PC-9 (cell line): ENCODE data around the gene SLC66A1. TPM values are rescaled to one million over a fixed set of nuclear protein-coding genes. Genes with fewer than 3 reads are reported as not detected.

ENCODE experiments used
- BruUV-seq: library from RNA; stranded (reverse); fragments of 400-500 nt; replicated peaks from 2 replicates; lab custom pipeline; 2021; lab: Mats Ljungman, UMichigan
- CTCF ChIA-PET: fragments of 300-600 bp; sonication (Branson Sonifier 250); formaldehyde crosslinking; loops from one replicate; lab custom pipeline; 2022; ENCODE audit warnings: antibody characterized with exemption; lab: Charles Lee
- POLR2A ChIA-PET: fragments of 300-600 bp; sonication (Branson Sonifier 250); formaldehyde crosslinking; loops from one replicate; lab custom pipeline; 2022; ENCODE audit warnings: antibody characterized with exemption; ENCODE audit not compliant: unreplicated experiment; lab: Charles Lee
- DNase-seq, 2 experiments: peaks; one replicate each; pipeline versions ENCODE4 v3.0.0 to v3.0.0-alpha.2; 2015 to 2022; ENCODE audit warnings: mixed read lengths in 1 of 2
- H2AFZ ChIP-seq: fragments of 200-600 bp; sonication (generic); 2 replicates; pipeline ENCODE4 v1.8.1; 2017; ENCODE audit warnings: antibody characterized with exemption
- H3F3A ChIP-seq: fragments of 200-600 bp; sonication (generic); 2 replicates; pipeline ENCODE4 v1.8.1; 2017; ENCODE audit warnings: antibody characterized with exemption, mild to moderate bottlenecking, low read depth; ENCODE audit not compliant: insufficient read depth
- H3K27ac ChIP-seq: fragments of 200-600 bp; sonication (generic); 2 replicates; pipeline ENCODE4 v1.6.1; 2016; ENCODE audit warnings: mixed run types
- H3K27me3 ChIP-seq: fragments of 200-600 bp; sonication (generic); 2 replicates; pipeline ENCODE4 v1.6.1; 2016; ENCODE audit warnings: low read depth, mixed run types; ENCODE audit not compliant: insufficient read depth
- H3K36me3 ChIP-seq: fragments of 200-600 bp; sonication (generic); 2 replicates; pipeline ENCODE4 v1.6.1; 2016; ENCODE audit warnings: low read depth, mixed run types
- H3K4me1 ChIP-seq: fragments of 200-600 bp; sonication (generic); replicated peaks from 2 replicates; pipeline ENCODE4 v1.6.1; 2016; ENCODE audit warnings: mixed run types; ENCODE audit not compliant: insufficient read depth
- H3K4me2 ChIP-seq: fragments of 200-600 bp; sonication (generic); 2 replicates; pipeline ENCODE4 v1.6.1; 2017; ENCODE audit warnings: mixed run types
- H3K4me3 ChIP-seq: fragments of 200-600 bp; sonication (generic); 2 replicates; pipeline ENCODE4 v1.6.1; 2016; ENCODE audit warnings: mixed run types
- H3K79me2 ChIP-seq: fragments of 200-600 bp; sonication (generic); 2 replicates; pipeline ENCODE4 v1.6.1; 2017; ENCODE audit warnings: low read depth, mixed run types
- H3K9me2 ChIP-seq: fragments of 200-600 bp; sonication (generic); 2 replicates; pipeline ENCODE4 v1.8.1; 2017; ENCODE audit warnings: mild to moderate bottlenecking; ENCODE audit not compliant: insufficient read depth
- H3K9me3 ChIP-seq: fragments of 200-600 bp; sonication (generic); 2 replicates; pipeline ENCODE4 v1.8.1; 2016; ENCODE audit warnings: low read depth; ENCODE audit not compliant: insufficient read depth
- H4K20me1 ChIP-seq: fragments of 200-600 bp; sonication (generic); 2 replicates; pipeline ENCODE4 v1.8.1; 2017; ENCODE audit not compliant: insufficient read depth
- CTCF ChIP-seq: fragments of 200-600 bp; sonication (generic); conservative IDR thresholded peaks from 2 replicates; pipeline ENCODE4 v1.6.1; 2017; ENCODE audit warnings: mixed run types, antibody characterized with exemption, mild to moderate bottlenecking, moderate library complexity
- EZH2 ChIP-seq: fragments of 200-600 bp; sonication (generic); IDR thresholded peaks from 2 replicates; pipeline ENCODE4 v1.8.0; 2017; ENCODE audit warnings: antibody characterized with exemption, low read depth
- intact Hi-C: fragments of 100-400 bp; cut with micrococcal nuclease; formaldehyde crosslinking; loops from one replicate; pipeline ENCODE4 v1.10.0; 2022; ENCODE audit not compliant: unreplicated experiment
- total RNA-seq: library from RNA; stranded (reverse); gene quantifications from 2 replicates; pipeline ENCODE4 v1.2.3, GENCODE V29; 2021

The SLC66A1 gene
- total RNA-seq, 1 experiment from 2014 or later = 13.8 TPM

- Histone ChIP-seq H3K9me3 (no peaks in the 10 kb centered on the region), H4K20me1 (no peaks in the 10 kb centered on the region), H3F3A (peaks cover 7% of the 10 kb centered on the region; the same call in 1 of the 2 replicates), H2AFZ (no peak overlapping the region), H3K27ac (no peak overlapping the region), H3K27me3 (no peaks in the 10 kb centered on the region), H3K4me3 (no peak overlapping the region), H3K4me2 (no peak overlapping the region), H3K36me3 (no peaks in the 10 kb centered on the region), H3K79me2 (no peaks in the 10 kb centered on the region), H3K4me1 (peaks cover 9% of the 10 kb centered on the region), H3K9me2 (no peaks in the 10 kb centered on the region)
- DNase-seq = no peak
- intact Hi-C loops = no loop called here
- no TSS peak for BruUV-seq
- CTCF ChIA-PET = interaction anchor here (0.6 kb wide), 1 partner anchor 330 kb away, joined by 3 read pairs; no protein-coding TSS in a partner anchor
- POLR2A ChIA-PET = no interaction called here
- TF ChIP-seq EZH2 = no peak
- no peak for TF ChIP-seq CTCF
Observed at GRCh38 chr1:19332832-19333231, 20.7 kb downstream of the SLC66A1 start.

- intact Hi-C loops = no loop called here
- Histone ChIP-seq H4K20me1 (no peaks in the 10 kb centered on the region), H3K4me1 (peaks cover 9% of the 10 kb centered on the region), H3K79me2 (no peaks in the 10 kb centered on the region), H3F3A (peaks cover 10% of the 10 kb centered on the region; the same call in 1 of the 2 replicates), H3K4me2 (no peak overlapping the region), H3K36me3 (no peaks in the 10 kb centered on the region), H2AFZ (no peak overlapping the region), H3K9me3 (no peaks in the 10 kb centered on the region), H3K9me2 (no peaks in the 10 kb centered on the region), H3K27ac (no peak overlapping the region), H3K4me3 (no peak overlapping the region), H3K27me3 (no peaks in the 10 kb centered on the region)
- CTCF ChIA-PET = interaction anchor here (0.6 kb wide), 1 partner anchor 329 kb away, joined by 3 read pairs; no protein-coding TSS in a partner anchor
- DNase-seq = no peak
- POLR2A ChIA-PET = no interaction called here
- no TSS peak for BruUV-seq
- TF ChIP-seq EZH2 (no peak), CTCF (no peak)
Observed at GRCh38 chr1:19333587-19334354, 21.6 kb downstream of the SLC66A1 start.

GRCh38 chr1:19336543-19336942 is 24.4 kb downstream of the SLC66A1 start:
- Histone ChIP-seq H3K4me2 (peak overlapping the region; percentile 56), H3K4me3 (no peak overlapping the region), H3K27me3 (no peaks in the 10 kb centered on the region), H4K20me1 (no peaks in the 10 kb centered on the region; the same call in 1 of the 2 replicates), H3K4me1 (peaks cover 9% of the 10 kb centered on the region), H3K9me3 (no peaks in the 10 kb centered on the region), H3K36me3 (no peaks in the 10 kb centered on the region), H2AFZ (no peak overlapping the region), H3K79me2 (no peaks in the 10 kb centered on the region), H3K9me2 (no peaks in the 10 kb centered on the region), H3F3A (peaks cover 12% of the 10 kb centered on the region; the same call in 1 of the 2 replicates), H3K27ac (peak overlapping the region; percentile 44; the same call in 1 of the 2 replicates)
- intact Hi-C loops = no loop called here
- peak in 1 of 2 experiments; percentile 33 for DNase-seq
- no TSS peak for BruUV-seq
- ChIA-PET POLR2A (interaction anchor here (0.7 kb wide), 1 partner anchor 24 kb away, joined by 6 read pairs; no protein-coding TSS in a partner anchor), CTCF (no interaction called here)
- no peak for TF ChIP-seq EZH2
- TF ChIP-seq CTCF = no peak
